ENCODE results near the gene SRSF7. TPM values are rescaled to one million over a fixed set of nuclear protein-coding genes. Genes with fewer than 3 reads are reported as not detected.
"Not testable (repeated sequence)": the region's sequence is repeated elsewhere in the genome, so short reads cannot be mapped to it uniquely, and the experiment has no call there.

The SRSF7 gene
- polyA plus RNA-seq, 1 donor, result 256 TPM

GRCh38 chr2:38763728-38764127, 12.6 kb upstream of the SRSF7 start:
- no peak for DNase-seq

GRCh38 chr2:38763228-38763627, 12.1 kb upstream of the SRSF7 start:
- DNase-seq, result no peak

- DNase-seq, result not testable (repeated sequence)
These were observed 4.7 kb upstream of the SRSF7 start for GRCh38 chr2:38755891-38756290.

DNA sequence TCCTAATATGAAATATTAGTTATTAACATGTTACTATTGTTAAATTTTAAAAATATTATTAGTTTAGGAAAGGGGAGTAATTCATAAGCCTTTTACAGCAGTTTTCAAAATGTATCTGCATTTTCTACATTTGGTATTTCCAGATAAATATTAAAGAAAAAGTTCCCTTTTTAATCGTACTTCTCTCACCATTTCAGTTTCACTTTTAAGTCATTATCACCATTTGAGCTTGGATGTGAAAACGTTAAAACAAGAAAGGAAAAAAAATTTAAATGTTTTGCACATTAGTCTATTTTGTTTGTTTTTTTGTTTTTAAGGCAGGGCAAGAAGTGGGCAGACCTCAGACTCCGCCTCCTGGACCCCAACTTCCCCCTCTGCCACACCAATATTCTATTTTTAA, 3.3 kb upstream of the SRSF7 start:
- no peak for DNase-seq

DNA sequence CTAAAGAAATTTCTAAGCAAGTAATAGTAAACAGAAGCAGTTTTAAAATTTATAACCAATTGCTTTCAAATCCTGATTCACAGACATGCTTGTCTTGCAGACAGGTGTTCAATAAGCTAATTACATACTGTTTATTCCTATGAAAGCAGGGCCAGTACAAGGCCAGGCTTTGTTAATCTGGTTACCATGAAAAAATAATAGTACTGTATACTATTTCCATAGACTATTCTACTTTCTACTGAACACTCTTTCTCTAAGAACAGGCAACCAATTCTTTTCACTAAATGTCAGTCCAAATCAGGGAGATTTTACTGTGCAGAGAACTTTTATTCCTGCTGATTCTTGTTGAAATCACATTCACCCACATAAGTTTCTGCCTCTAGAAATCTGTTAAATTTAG, 2.9 kb upstream of the SRSF7 start:
- no peak for DNase-seq

DNA sequence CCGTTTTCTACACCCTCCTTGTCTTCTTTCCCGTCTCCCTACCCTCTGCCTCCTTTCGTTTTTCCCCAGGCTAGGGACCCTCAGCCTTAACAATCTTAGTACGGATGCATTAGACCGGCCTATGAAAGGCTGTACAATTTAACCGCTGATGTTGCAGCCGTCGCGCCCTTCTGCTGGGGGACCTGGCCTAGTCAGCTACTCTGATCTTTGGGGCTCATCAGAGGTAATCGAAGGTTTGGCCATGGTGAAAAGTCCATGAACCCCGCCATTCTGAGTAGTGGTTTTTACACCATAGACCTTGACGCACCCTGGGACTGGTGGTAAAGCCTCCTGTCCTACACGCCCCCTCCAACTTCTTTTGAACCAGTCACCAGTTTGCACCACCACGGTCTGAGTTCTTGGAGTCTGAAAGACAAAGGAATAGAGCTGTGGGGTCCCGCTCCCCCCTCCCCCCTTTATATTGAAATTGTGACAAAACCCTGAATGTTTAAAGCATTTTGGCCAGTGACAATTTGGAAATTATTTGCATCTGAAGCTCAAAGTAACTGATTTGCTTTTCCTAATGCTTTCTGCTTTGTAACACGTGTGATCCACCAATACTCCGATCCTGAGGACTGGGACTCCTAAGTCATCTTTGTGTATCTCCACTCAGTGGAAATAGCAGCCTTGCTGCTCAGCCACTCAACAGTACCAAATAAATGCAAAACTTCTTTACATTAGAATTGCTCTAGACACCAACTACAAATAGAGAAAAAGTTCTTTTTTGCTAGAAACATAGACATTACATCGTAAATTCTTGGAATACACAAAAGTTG, 642 bp upstream of the SRSF7 start:
- no peak for DNase-seq

- DNase-seq, result peak; percentile 54
These were observed 910 bp downstream of the SRSF7 start for GRCh38 chr2:38750011-38750890.

- DNase-seq, result no peak
These were observed 2.0 kb downstream of the SRSF7 start for GRCh38 chr2:38748943-38749804.

GRCh38 chr2:38748391-38748790, 2.8 kb downstream of the SRSF7 start:
- DNase-seq, result no peak

GRCh38 chr2:38747819-38748218, 3.3 kb downstream of the SRSF7 start:
- DNase-seq, result no peak

DNA sequence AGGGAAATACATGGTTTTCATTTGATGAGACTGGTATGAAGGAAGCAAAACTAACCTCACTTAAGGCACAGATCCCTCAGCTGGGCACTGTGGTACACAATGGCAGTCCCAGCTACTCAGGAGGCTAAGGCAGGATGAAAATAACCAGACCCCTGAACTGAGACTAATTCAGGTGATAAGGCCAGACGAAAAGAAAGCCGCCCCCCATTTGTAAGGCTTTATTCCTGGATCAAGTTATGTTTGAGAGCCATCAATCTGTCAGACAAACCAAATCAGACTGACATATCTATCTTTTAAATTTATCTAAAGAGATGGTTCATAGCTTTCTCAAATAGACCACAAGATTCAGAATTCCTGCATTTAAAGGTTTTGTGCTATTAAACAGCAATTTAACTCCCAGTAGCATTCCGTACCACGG, 4.1 kb downstream of the SRSF7 start:
- no peak for DNase-seq

GRCh38 chr2:38745267-38745666, 5.9 kb downstream of the SRSF7 start:
- no peak for DNase-seq

DNA sequence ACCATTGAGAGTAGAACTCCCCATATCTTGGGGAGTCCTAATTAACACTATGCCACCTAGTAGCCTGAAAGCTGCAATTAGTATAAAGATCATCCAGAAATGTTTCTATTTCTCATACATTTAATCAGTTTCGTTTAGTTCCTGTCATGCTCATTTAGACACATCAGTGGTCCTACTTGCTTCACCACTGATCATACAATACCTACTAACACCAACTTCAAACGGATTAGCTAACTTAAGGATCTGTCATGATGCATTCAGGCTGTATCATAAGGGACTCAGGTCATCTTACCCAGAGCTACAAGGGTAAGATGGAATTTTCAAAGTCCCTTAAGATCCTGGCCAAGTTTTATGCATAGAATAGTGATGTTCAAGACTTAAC, 6.8 kb downstream of the SRSF7 start:
- no peak for DNase-seq

DNA sequence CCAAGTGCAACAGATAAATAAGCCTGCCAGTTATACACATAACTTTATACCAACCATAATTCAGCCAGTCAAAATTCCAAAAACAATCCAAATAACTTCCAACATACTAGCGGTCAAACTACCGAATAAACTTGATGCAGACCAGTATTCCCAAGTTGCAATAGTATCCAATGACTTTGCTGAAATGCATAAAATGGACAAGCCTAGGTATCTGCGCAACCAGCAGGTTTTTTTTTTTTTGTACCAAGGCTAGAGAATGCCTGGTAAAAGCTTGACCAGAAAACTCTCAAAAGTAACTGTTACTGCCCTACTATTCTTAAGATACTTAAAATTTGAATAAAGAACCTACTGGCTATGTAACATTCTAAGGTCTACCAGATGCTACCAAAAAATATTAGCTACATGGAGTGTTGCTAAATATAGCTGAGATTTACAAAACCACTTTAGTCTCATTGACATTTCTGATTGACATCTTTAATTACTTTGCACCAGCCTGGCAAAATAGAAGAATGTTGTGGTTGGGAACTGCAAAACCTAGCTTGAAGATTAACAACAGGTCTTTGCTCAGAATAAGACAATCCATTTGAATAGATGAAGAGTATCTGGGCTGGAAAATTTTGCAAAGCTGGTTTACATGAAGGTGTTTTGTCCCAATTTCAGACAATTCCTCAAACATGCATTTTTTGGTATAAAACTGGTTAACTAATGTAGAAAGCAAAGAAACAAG, 7.3 kb downstream of the SRSF7 start:
- DNase-seq, result no peak

- no peak for DNase-seq
These were observed 8.2 kb downstream of the SRSF7 start for GRCh38 chr2:38742797-38743559.

GRCh38 chr2:38740851-38741731, 10.1 kb downstream of the SRSF7 start:
- no peak for DNase-seq

GRCh38 chr2:38739524-38739923, 11.6 kb downstream of the SRSF7 start:
- no peak for DNase-seq

GRCh38 chr2:38737925-38738324, 13.2 kb downstream of the SRSF7 start:
- no peak for DNase-seq

- not testable (repeated sequence) for DNase-seq
These were observed 14.0 kb downstream of the SRSF7 start for GRCh38 chr2:38737000-38737698.

All from left kidney (tissue), 2 donors.